Right lobe of liver (tissue), 6 donors: ENCODE measurements around the gene ART5. TPM values are rescaled to one million over a fixed set of nuclear protein-coding genes. Genes with fewer than 3 reads are reported as not detected.

Source experiments
- ATAC-seq, 4 donors: fragments of 200-7000 bp; cut with Tn5 transposase; one replicate each; pipeline ENCODE4 v1.9.1; 2020; ENCODE audit warnings: mild to moderate bottlenecking in 4 of 4, moderate library complexity in 4 of 4
- DNase-seq, 3 donors: peaks; one replicate each; pipeline ENCODE4 v3.0.0-alpha.2; 2020
- H3K27ac ChIP-seq, 3 donors: fragments of 200-600 bp; one replicate each; pipeline ENCODE4 v1.8.0; 2022
- H3K27me3 ChIP-seq, 2 donors: fragments of 200-600 bp; one replicate each; pipeline ENCODE4 v1.8.0; 2022
- H3K36me3 ChIP-seq, 4 donors: fragments of 200-600 bp; sonication (generic) in 1 of 4; one replicate each; pipeline versions ENCODE4 v1.5.1 to v1.8.0; 2017 to 2022; ENCODE audit warnings: control low read depth in 1 of 4
- H3K4me1 ChIP-seq, 4 donors: fragments of 200-600 bp; sonication (generic) in 1 of 4; one replicate each; pipeline versions ENCODE4 v1.5.1 to v1.8.0; 2017 to 2022; ENCODE audit warnings: control low read depth in 1 of 4
- H3K4me3 ChIP-seq, 3 donors: fragments of 200-600 bp; one replicate each; pipeline ENCODE4 v1.8.0; 2022
- H3K9me3 ChIP-seq, 4 donors: fragments of 200-600 bp; sonication (generic) in 1 of 4; one replicate each; pipeline versions ENCODE4 v1.5.1 to v1.8.0; 2017 to 2022; ENCODE audit warnings: control low read depth in 1 of 4
- POLR2A ChIP-seq: fragments of 450-650 bp; IDR thresholded peaks from one replicate; pipeline ENCODE4 v1.6.1; 2017; ENCODE audit warnings: antibody characterized with exemption, mild to moderate bottlenecking
- WGBS: methylation state at CpG from one replicate; pipeline ENCODE4 v1.1.6; 2018; ENCODE audit warnings: low coverage, low lambda C conversion rate; ENCODE audit not compliant: insufficient coverage; ENCODE audit errors: missing lambda C conversion rate; 5-methylcytosine and 5-hydroxymethylcytosine counted together
- intact Hi-C, 2 donors: fragments of 100-400 bp; cut with DNase I; formaldehyde crosslinking; loops; one replicate each; pipeline versions ENCODE4 v1.11.2 to v1.14.1; 2022
- total RNA-seq, 6 experiments: library from RNA; depleted of rRNA in 2 of 6; stranded (reverse); fragments of >200 nt in 2 of 6; fragmentation: NEBNext Ultra II Directional in 3 of 6; extraction: Animal tissue kit (Norgen Biotek cat#: 25700) in 3 of 6; gene quantifications; one replicate each; pipeline versions ENCODE4 v1.1.0 to v1.2.4, GENCODE V29; 2016 to 2023
- TF ChIP-seq, protein P1 (sequence below), 4 donors: fragments of 200-600 bp in 3 of 4; fragments of 450-650 bp in 1 of 4; IDR thresholded peaks; one replicate each; pipeline versions ENCODE4 v1.5.1 to v1.8.0; 2016 to 2022; ENCODE audit warnings: antibody characterized with exemption in 4 of 4, mild to moderate bottlenecking in 2 of 4
- donor health status: DM: no; HTN: yes; CAD: no.
- donor health status: DM: no; HTN: no; CAD: no.
- donor health status: DM: no; HTN: no; CAD: no.
- donor health status: DM: no; HTN: yes; CAD: no.
- donor health status: DM: no; HTN: yes; CAD: no.

ART5 gene
- total RNA-seq, 6 experiments from 2014 or later, result 0.35 to 0.59 TPM; not detected in 4

DNA sequence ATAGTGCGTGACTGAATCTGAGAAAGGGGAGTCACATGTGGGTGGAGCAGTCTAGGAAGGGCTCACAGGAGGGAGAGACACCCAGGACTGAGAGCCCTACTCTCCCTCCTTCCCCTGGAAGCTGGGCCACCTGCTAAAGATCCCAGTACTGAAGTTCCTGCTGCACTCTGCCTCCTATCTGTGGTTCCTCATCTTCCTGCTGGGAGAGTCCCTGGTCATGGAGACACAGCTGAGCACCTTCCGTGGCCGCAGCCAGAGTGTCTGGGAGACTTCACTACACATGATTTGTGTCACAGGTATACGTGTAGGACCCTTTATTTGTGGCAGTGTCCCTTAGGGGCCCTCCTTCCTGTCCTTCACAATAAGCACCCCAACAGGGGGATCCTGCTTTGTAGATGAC lies 19.3 kb downstream of the ART5 start:
- ATAC-seq (no peak), DNase-seq (no peak)
- Histone ChIP-seq H3K36me3 (no peaks in the 10 kb centered on the region), H3K9me3 (no peaks in the 10 kb centered on the region), H3K4me3 (no peak overlapping the region), H3K4me1 (no peaks in the 10 kb centered on the region), H3K27ac (no peak overlapping the region), H3K27me3 (no peaks in the 10 kb centered on the region)
- intact Hi-C loops, result no loop called here
- no peak for TF ChIP-seq POLR2A
- TF ChIP-seq, protein P1, sequence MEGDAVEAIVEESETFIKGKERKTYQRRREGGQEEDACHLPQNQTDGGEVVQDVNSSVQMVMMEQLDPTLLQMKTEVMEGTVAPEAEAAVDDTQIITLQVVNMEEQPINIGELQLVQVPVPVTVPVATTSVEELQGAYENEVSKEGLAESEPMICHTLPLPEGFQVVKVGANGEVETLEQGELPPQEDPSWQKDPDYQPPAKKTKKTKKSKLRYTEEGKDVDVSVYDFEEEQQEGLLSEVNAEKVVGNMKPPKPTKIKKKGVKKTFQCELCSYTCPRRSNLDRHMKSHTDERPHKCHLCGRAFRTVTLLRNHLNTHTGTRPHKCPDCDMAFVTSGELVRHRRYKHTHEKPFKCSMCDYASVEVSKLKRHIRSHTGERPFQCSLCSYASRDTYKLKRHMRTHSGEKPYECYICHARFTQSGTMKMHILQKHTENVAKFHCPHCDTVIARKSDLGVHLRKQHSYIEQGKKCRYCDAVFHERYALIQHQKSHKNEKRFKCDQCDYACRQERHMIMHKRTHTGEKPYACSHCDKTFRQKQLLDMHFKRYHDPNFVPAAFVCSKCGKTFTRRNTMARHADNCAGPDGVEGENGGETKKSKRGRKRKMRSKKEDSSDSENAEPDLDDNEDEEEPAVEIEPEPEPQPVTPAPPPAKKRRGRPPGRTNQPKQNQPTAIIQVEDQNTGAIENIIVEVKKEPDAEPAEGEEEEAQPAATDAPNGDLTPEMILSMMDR (IDR thresholded peaks at IDR 0.05), result no peak
- WGBS, result 63% methylated on average over 3 of the region's 4 CpGs

DNA sequence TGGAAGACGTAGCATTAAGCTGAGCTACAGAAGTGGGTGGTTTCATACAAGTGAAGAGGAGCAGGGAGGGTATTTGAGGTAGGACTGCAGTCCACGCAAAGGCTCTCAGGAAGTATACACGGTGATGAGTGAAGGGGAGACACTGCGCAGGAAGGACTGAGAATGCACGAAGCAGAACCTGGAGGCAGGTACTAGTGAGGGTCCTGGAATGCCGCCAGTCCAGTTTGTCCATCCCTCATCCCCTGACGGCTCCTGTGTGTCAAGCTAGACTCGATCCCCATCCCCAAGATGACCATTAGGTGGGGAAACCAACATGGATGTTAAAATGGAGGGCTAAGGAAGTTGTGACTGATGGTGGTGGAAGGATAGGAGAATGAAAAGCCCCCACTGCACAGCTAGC lies 23.8 kb downstream of the ART5 start:
- H3K9me3 ChIP-seq, result no peaks in the 10 kb centered on the region
- H3K36me3 ChIP-seq, result no peaks in the 10 kb centered on the region
- WGBS, result 39% methylated on average over 2 of the region's 8 CpGs
- H3K4me3 ChIP-seq, result no peak overlapping the region
- TF ChIP-seq, protein P1 (IDR thresholded peaks at IDR 0.05), result no peak
- no peak for TF ChIP-seq POLR2A
- intact Hi-C loops, result no loop called here
- no peaks in the 10 kb centered on the region for H3K4me1 ChIP-seq
- peak in 1 of 3 donors; percentile 36 for DNase-seq
- ATAC-seq, result no peak
- no peaks in the 10 kb centered on the region for H3K27me3 ChIP-seq
- no peak overlapping the region for H3K27ac ChIP-seq

DNA sequence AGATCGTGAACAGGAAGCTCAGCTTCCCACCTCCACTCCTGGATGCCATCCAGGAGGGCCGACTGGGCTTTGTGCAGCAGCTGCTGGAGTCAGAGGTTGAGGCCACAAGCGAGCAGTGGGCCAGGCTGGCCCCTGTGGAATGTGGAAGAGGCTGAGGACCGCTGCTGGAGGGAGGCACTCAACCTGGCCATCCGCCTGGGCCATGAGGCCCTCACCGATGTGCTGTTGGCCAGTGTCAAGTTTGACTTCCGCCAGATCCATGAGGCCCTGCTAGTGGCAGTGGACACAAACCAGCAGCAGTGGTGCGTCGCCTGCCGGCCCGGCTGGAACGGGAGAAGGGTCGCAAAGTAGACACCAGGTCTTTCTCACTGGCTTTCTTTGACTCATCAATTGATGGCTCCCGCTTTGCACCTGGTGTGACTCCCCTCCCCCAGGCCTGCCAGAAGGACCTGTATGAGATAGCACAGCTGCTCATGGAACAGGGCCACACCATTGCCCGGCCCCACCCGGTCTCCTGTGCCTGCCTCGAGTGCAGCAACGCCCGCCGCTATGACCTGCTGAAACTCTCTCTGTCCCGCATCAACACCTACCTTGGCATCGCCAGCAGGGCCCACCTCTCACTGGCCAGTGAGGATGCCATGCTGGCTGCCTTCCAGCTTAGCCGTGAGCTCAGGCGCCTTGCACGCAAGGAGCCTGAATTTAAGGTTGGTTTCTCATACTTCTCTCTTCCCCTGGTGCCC lies 24.9 kb downstream of the ART5 start:
- Histone ChIP-seq H3K4me1 (no peaks in the 10 kb centered on the region), H3K4me3 (no peak overlapping the region), H3K27me3 (no peaks in the 10 kb centered on the region), H3K27ac (no peak overlapping the region), H3K36me3 (no peaks in the 10 kb centered on the region), H3K9me3 (no peaks in the 10 kb centered on the region)
- WGBS, result 87% methylated on average over 5 of the region's 25 CpGs
- ATAC-seq (no peak), DNase-seq (peak in 1 of 3 donors; percentile 39)
- no peak for TF ChIP-seq POLR2A
- TF ChIP-seq, protein P1 (IDR thresholded peaks at IDR 0.05), result no peak
- intact Hi-C loops, result no loop called here

DNA sequence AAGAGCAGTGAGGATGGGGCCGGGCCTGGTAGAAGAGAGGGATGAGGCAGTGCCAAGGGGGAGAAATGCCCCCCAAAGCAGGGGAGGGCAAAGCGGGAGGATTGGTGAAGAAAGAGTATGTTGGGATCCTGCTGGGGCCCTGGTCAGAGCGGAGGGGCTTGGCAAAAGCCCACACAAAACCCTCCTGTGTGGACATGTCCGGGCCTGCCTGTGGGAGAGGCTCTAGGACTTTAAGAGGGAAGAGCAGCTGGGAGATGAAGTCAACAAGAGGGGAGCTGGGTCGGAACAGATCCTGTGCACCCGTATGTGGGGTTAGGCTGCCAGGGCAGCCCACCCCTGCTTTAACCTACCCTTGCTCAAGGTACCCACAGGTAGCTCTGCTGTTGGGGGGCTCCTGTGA lies 25.8 kb downstream of the ART5 start:
- TF ChIP-seq, protein P1 (IDR thresholded peaks at IDR 0.05), result no peak
- no peak for TF ChIP-seq POLR2A
- Histone ChIP-seq H3K4me3 (no peak overlapping the region), H3K9me3 (no peaks in the 10 kb centered on the region), H3K4me1 (no peaks in the 10 kb centered on the region), H3K27me3 (no peaks in the 10 kb centered on the region), H3K36me3 (no peaks in the 10 kb centered on the region), H3K27ac (no peak overlapping the region)
- DNase-seq, result peak in 1 of 3 donors; percentile 37
- 74% methylated on average over 4 of the region's 6 CpGs for WGBS
- no peak for ATAC-seq
- intact Hi-C loops, result no loop called here
